Heart left ventricle (tissue), 16 donors: ENCODE data around the gene CRY1. TPM values are rescaled to one million over a fixed set of nuclear protein-coding genes. Genes with fewer than 3 reads are reported as not detected.

Experiments used
- ATAC-seq, 4 donors: fragments of 200-7000 bp; cut with Tn5 transposase; one replicate each; pipeline ENCODE4 v1.9.1; 2020 to 2022; ENCODE audit warnings: moderate library complexity in 4 of 4, mild to moderate bottlenecking in 3 of 4, moderate number of reproducible peaks in 1 of 4
- DNase-seq, 5 donors: peaks; one replicate each; pipeline ENCODE4 v3.0.0-alpha.2; 2020
- H3K27ac ChIP-seq, 12 donors: fragments of 200-600 bp; sonication (generic) in 4 of 12; one replicate each; pipeline versions ENCODE4 v1.5.0 to v1.8.0; 2016 to 2022; ENCODE audit warnings: mild to moderate bottlenecking in 2 of 12
- H3K27me3 ChIP-seq, 9 donors: fragments of 200-600 bp; sonication (generic) in 2 of 9; one replicate each; pipeline versions ENCODE4 v1.5.1 to v1.8.0; 2016 to 2022; ENCODE audit warnings: mild to moderate bottlenecking in 3 of 9
- H3K36me3 ChIP-seq, 9 donors: fragments of 200-600 bp; sonication (generic) in 2 of 9; one replicate each; pipeline versions ENCODE4 v1.5.0 to v1.8.0; 2018 to 2022; ENCODE audit warnings: mild to moderate bottlenecking in 2 of 9
- H3K4me1 ChIP-seq, 12 donors: fragments of 200-600 bp; sonication (generic) in 4 of 12; one replicate each; pipeline versions ENCODE4 v1.5.0 to v1.8.0; 2016 to 2022; ENCODE audit warnings: mild to moderate bottlenecking in 3 of 12
- H3K4me3 ChIP-seq, 12 donors: fragments of 200-600 bp; sonication (generic) in 4 of 12; one replicate each; pipeline versions ENCODE4 v1.5.0 to v1.8.0; 2017 to 2022; ENCODE audit warnings: mild to moderate bottlenecking in 9 of 12, moderate library complexity in 4 of 12
- H3K9me3 ChIP-seq, 12 donors: fragments of 200-600 bp; sonication (generic) in 4 of 12; one replicate each; pipeline versions ENCODE4 v1.5.0 to v1.8.0; 2016 to 2022; ENCODE audit warnings: mild to moderate bottlenecking in 1 of 12
- POLR2A ChIP-seq, 2 donors: fragments of 450-650 bp; IDR thresholded peaks; one replicate each; pipeline ENCODE4 v1.6.1; 2017; ENCODE audit warnings: antibody characterized with exemption in 2 of 2, mild to moderate bottlenecking in 2 of 2, moderate library complexity in 2 of 2
- WGBS, 4 donors: extraction: QIAGEN DNeasy Blood & Tissue Kit in 2 of 4; methylation state at CpG; one replicate each; pipeline versions ENCODE4 v1.1.5 to v1.1.7; 2013 to 2018; 5-methylcytosine and 5-hydroxymethylcytosine counted together
- intact Hi-C, 10 donors: fragments of 100-400 bp; cut with DNase I; formaldehyde crosslinking; loops; one replicate each; pipeline versions ENCODE4 v1.11.1 to v1.14.2; 2022
- polyA plus RNA-seq, 2 donors: library from polyadenylated mRNA; stranded (reverse); fragments of 200-250 nt; gene quantifications; one replicate each; pipeline ENCODE4 v1.2.3, GENCODE V29; 2013
- total RNA-seq, 9 donors: library from RNA; depleted of rRNA in 2 of 9; stranded (reverse); fragments of >200 nt in 2 of 9; fragmentation: NEBNext Ultra II Directional in 3 of 9; extraction: Animal tissue kit (Norgen Biotek cat#: 25700) in 3 of 9; gene quantifications; one replicate each; pipeline versions ENCODE4 v1.1.0 to v1.2.4, GENCODE V29; 2016 to 2023
- TF ChIP-seq, protein P1 (sequence below), 12 donors: fragments of 200-600 bp; sonication (generic) in 4 of 12; IDR thresholded peaks; one replicate each; pipeline versions ENCODE4 v1.5.0 to v1.8.0; 2018 to 2022; ENCODE audit warnings: antibody characterized with exemption in 12 of 12, mild to moderate bottlenecking in 5 of 12
- donor health status: ischemic (EF 13 %, LVEDD 7.1; RV severe dilation, severe dysfunction).
- donor health status: healthy with polysubstance abuse.
- donor health status: DM: no; HTN: yes; CAD: no.
- donor health status: DM: no; HTN: no; CAD: no.
- donor health status: ischemic (EF 25% LVEDD 6.9; RV normal size, moderate dysfunction).
- donor health status: ischemic (EF 25% LVEDD 5.7; RV mildly dilated, moderate dysfunction).
- donor health status: healthy.
- donor health status: DM: yes; HTN: yes; CAD: no.
- donor health status: ischemic (EF 35%, LVEDD 5.7; RV mildly dilated, moderate dysfunction).
- donor health status: nonischemic (EF 11% LVEDD 7.7; RV severe dilation, severe dysfunction).
- donor health status: DM: yes; HTN: yes; CAD: no.
- donor health status: PGD.
- donor health status: ischemic (EF 29% LVEDD 5.4; RV normal size, mild dysfunction).
- donor health status: nonischemic (EF 23%, LVEDD 6.1; RV moderate dilation, normal function).

The CRY1 gene
- total and polyA plus RNA-seq, 11 donors: 4.3 to 20.7 (median 12.0) TPM

- Histone ChIP-seq H3K27me3 (no peaks in the 10 kb centered on the region), H3K9me3 (no peaks in the 10 kb centered on the region), H3K4me1 (peaks cover 6 to 67% (median 37%) of the 10 kb centered on the region in 12 donors), H3K4me3 (no peak overlapping the region), H3K27ac (no peak overlapping the region), H3K36me3 (peaks cover 0 to 27% (median 13%) of the 10 kb centered on the region in 9 donors)
- 81 to 92% (median 87%) methylated on average over 3 of the region's 3 CpGs for WGBS, 4 donors
- intact Hi-C loops: loop anchor here in 3 of 10 donors (10.0 kb wide), 1 partner anchor 113 kb away; the partner anchor contains the start of gene CRY1 (in 3 of the 3)
- no peak for TF ChIP-seq POLR2A (IDR thresholded peaks at IDR 0.05)
- TF ChIP-seq, protein P1, sequence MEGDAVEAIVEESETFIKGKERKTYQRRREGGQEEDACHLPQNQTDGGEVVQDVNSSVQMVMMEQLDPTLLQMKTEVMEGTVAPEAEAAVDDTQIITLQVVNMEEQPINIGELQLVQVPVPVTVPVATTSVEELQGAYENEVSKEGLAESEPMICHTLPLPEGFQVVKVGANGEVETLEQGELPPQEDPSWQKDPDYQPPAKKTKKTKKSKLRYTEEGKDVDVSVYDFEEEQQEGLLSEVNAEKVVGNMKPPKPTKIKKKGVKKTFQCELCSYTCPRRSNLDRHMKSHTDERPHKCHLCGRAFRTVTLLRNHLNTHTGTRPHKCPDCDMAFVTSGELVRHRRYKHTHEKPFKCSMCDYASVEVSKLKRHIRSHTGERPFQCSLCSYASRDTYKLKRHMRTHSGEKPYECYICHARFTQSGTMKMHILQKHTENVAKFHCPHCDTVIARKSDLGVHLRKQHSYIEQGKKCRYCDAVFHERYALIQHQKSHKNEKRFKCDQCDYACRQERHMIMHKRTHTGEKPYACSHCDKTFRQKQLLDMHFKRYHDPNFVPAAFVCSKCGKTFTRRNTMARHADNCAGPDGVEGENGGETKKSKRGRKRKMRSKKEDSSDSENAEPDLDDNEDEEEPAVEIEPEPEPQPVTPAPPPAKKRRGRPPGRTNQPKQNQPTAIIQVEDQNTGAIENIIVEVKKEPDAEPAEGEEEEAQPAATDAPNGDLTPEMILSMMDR (IDR thresholded peaks at IDR 0.05): no peak
- ATAC-seq: no peak
- DNase-seq: no peak
These were observed 111.6 kb downstream of the CRY1 start for GRCh38 chr12:106981788-106982187.

- TF ChIP-seq, protein P1 (IDR thresholded peaks at IDR 0.05): no peak
- TF ChIP-seq POLR2A (IDR thresholded peaks at IDR 0.05): no peak
- H3K27me3 ChIP-seq: no peaks in the 10 kb centered on the region
- H3K36me3 ChIP-seq: peaks cover 0 to 27% (median 13%) of the 10 kb centered on the region in 9 donors
- H3K27ac ChIP-seq: peak overlapping the region in 2 of 12 donors; percentile 10 to 19
- intact Hi-C loops: loop anchor here in 3 of 10 donors (10.0 kb wide), 1 partner anchor 114 kb away; the partner anchor contains the start of gene CRY1 (in 3 of the 3)
- H3K4me3 ChIP-seq: no peak overlapping the region
- H3K4me1 ChIP-seq: peaks cover 5 to 70% (median 38%) of the 10 kb centered on the region in 12 donors
- DNase-seq: no peak
- WGBS, 4 donors: 64 to 78% (median 75%) methylated on average over 7 of the region's 7 CpGs
- ATAC-seq: peak in 2 of 4 donors; percentile 5 to 28
- no peaks in the 10 kb centered on the region for H3K9me3 ChIP-seq
These were observed 112.4 kb downstream of the CRY1 start for GRCh38 chr12:106980944-106981343.

GRCh38 chr12:106978035-106978800, 115.1 kb downstream of the CRY1 start:
- Histone ChIP-seq H3K4me3 (no peak overlapping the region), H3K9me3 (no peaks in the 10 kb centered on the region), H3K27ac (peak overlapping the region in 11 of 12 donors; percentile 12 to 87 (median 68)), H3K27me3 (no peaks in the 10 kb centered on the region), H3K4me1 (peaks cover 0 to 74% (median 43%) of the 10 kb centered on the region in 12 donors), H3K36me3 (peaks cover 0 to 21% (median 0%) of the 10 kb centered on the region in 9 donors)
- intact Hi-C loops: no loop called here
- 22 to 30% (median 23%) methylated on average over 9 of the region's 9 CpGs for WGBS, 4 donors
- peak in 3 of 4 donors; percentile 9 to 29 (median 27) for ATAC-seq
- DNase-seq: peak; percentile 66 to 79 (median 71)
- no peak for TF ChIP-seq POLR2A (IDR thresholded peaks at IDR 0.05)
- TF ChIP-seq, protein P1 (IDR thresholded peaks at IDR 0.05): no peak

GRCh38 chr12:106976668-106977067, 116.7 kb downstream of the CRY1 start:
- Histone ChIP-seq H3K4me3 (no peak overlapping the region), H3K36me3 (peaks cover 0 to 22% (median 6%) of the 10 kb centered on the region in 9 donors), H3K27me3 (no peaks in the 10 kb centered on the region), H3K4me1 (peaks cover 0 to 80% (median 49%) of the 10 kb centered on the region in 12 donors), H3K9me3 (no peaks in the 10 kb centered on the region), H3K27ac (peak overlapping the region; percentile 9 to 87 (median 68))
- intact Hi-C loops: no loop called here
- TF ChIP-seq, protein P1 (IDR thresholded peaks at IDR 0.05): no peak
- TF ChIP-seq POLR2A (IDR thresholded peaks at IDR 0.05): no peak
- peak in 1 of 4 donors; percentile 31 for ATAC-seq
- DNase-seq: no peak
- WGBS, 4 donors: 54 to 82% (median 66%) methylated on average over 1 of the region's 1 CpG
